MM.1S (cell line): ENCODE results near the gene RPGRIP1L.
"Not testable (repeated sequence)": the region's sequence is repeated elsewhere in the genome, so short reads cannot be mapped to it uniquely, and the experiment has no call there.

Source experiments
- DNase-seq: peaks from one replicate; pipeline ENCODE4 v3.0.0-alpha.2; 2015
- H2AFZ ChIP-seq: fragments of 300-600 bp; sonication (generic); 2 replicates; pipeline ENCODE4 v1.6.0; 2016; ENCODE audit warnings: antibody characterized with exemption, low read length
- H3F3A ChIP-seq: fragments of 300-600 bp; sonication (generic); 2 replicates; pipeline ENCODE4 v1.6.1; 2016; ENCODE audit warnings: mild to moderate bottlenecking, antibody characterized with exemption, low read length, moderate library complexity, mixed read lengths; ENCODE audit not compliant: insufficient read depth
- H3K27ac ChIP-seq: fragments of 300-600 bp; sonication (generic); 2 replicates; pipeline ENCODE4 v1.5.1; 2016; ENCODE audit warnings: mild to moderate bottlenecking, low read length
- H3K27me3 ChIP-seq: fragments of 300-600 bp; sonication (generic); replicated peaks from 2 replicates; pipeline ENCODE4 v1.6.0; 2016; ENCODE audit warnings: low read length; ENCODE audit not compliant: insufficient read depth
- H3K36me3 ChIP-seq: fragments of 300-600 bp; sonication (generic); replicated peaks from 2 replicates; pipeline ENCODE4 v1.6.1; 2016; ENCODE audit warnings: mild to moderate bottlenecking, low read length, mixed read lengths; ENCODE audit not compliant: insufficient read depth
- H3K4me1 ChIP-seq: fragments of 300-600 bp; sonication (generic); 2 replicates; pipeline ENCODE4 v1.6.1; 2016; ENCODE audit warnings: low read length, mixed read lengths
- H3K4me2 ChIP-seq: fragments of 300-600 bp; sonication (generic); 2 replicates; pipeline ENCODE4 v1.6.0; 2016; ENCODE audit warnings: low read depth, low read length
- H3K4me3 ChIP-seq: fragments of 300-600 bp; sonication (generic); 2 replicates; pipeline ENCODE4 v1.5.1; 2016; ENCODE audit warnings: low read length, mixed read lengths
- H3K79me2 ChIP-seq: fragments of 300-600 bp; sonication (generic); 2 replicates; pipeline ENCODE4 v1.6.1; 2016; ENCODE audit warnings: mixed run types, low read length, mixed read lengths
- H3K9ac ChIP-seq: fragments of 300-600 bp; sonication (generic); 2 replicates; pipeline ENCODE4 v1.6.1; 2016; ENCODE audit warnings: low read length, mixed read lengths
- H3K9me2 ChIP-seq: fragments of 300-600 bp; sonication (generic); replicated peaks from 2 replicates; pipeline ENCODE4 v1.6.1; 2016; ENCODE audit warnings: mild to moderate bottlenecking, low read length, mixed read lengths; ENCODE audit not compliant: insufficient read depth
- H3K9me3 ChIP-seq: fragments of 300-600 bp; sonication (generic); replicated peaks from 2 replicates; pipeline ENCODE4 v1.6.1; 2016; ENCODE audit warnings: mild to moderate bottlenecking, low read length, mixed read lengths; ENCODE audit not compliant: insufficient read depth
- H4K20me1 ChIP-seq: fragments of 300-600 bp; sonication (generic); 2 replicates; pipeline ENCODE4 v1.6.1; 2016; ENCODE audit warnings: mild to moderate bottlenecking, low read length, moderate library complexity, mixed read lengths; ENCODE audit not compliant: insufficient read depth
- CTCF ChIP-seq: fragments of 300-600 bp; sonication (generic); IDR thresholded peaks from 2 replicates; pipeline ENCODE4 v1.5.1; 2016; ENCODE audit warnings: antibody characterized with exemption, low read length, mixed read lengths
- EZH2 ChIP-seq: fragments of 300-600 bp; sonication (generic); optimal IDR thresholded peaks from 2 replicates; pipeline ENCODE3; 2017; ENCODE audit warnings: low read depth, mild to moderate bottlenecking, antibody characterized with exemption, low read length, mixed read lengths
- EZH2phosphoT487 ChIP-seq: fragments of 300-600 bp; sonication (generic); IDR thresholded peaks from 2 replicates; pipeline ENCODE4 v1.6.1; 2018; ENCODE audit warnings: antibody characterized with exemption, low read length

Gene RPGRIP1L

GRCh38 chr16:53692146-53692545 lies 11.5 kb downstream of the RPGRIP1L start:
- no peak overlapping the region for H3K4me2 ChIP-seq
- no peaks in the 10 kb centered on the region for H3K4me1 ChIP-seq
- DNase-seq: no peak
- no peak overlapping the region for H2AFZ ChIP-seq
- no peaks in the 10 kb centered on the region for H3K36me3 ChIP-seq
- H4K20me1 ChIP-seq: no peaks in the 10 kb centered on the region
- H3K9me3 ChIP-seq: no peaks in the 10 kb centered on the region
- H3K27ac ChIP-seq: no peak overlapping the region
- H3K9ac ChIP-seq: no peak overlapping the region
- H3K27me3 ChIP-seq: no peaks in the 10 kb centered on the region
- no peak overlapping the region for H3K4me3 ChIP-seq
- H3F3A ChIP-seq: no peaks in the 10 kb centered on the region
- no peaks in the 10 kb centered on the region for H3K9me2 ChIP-seq
- no peaks in the 10 kb centered on the region for H3K79me2 ChIP-seq
- no peak for TF ChIP-seq EZH2
- no peak for TF ChIP-seq EZH2phosphoT487
- TF ChIP-seq CTCF: no peak

GRCh38 chr16:53690771-53691170 lies 12.9 kb downstream of the RPGRIP1L start:
- Histone ChIP-seq H3K9me3 (no peaks in the 10 kb centered on the region), H3K9ac (no peak overlapping the region), H3K4me1 (no peaks in the 10 kb centered on the region), H3K27ac (no peak overlapping the region), H2AFZ (no peak overlapping the region), H3K27me3 (no peaks in the 10 kb centered on the region), H3K4me3 (no peak overlapping the region), H3F3A (no peaks in the 10 kb centered on the region), H3K79me2 (no peaks in the 10 kb centered on the region), H4K20me1 (no peaks in the 10 kb centered on the region), H3K9me2 (no peaks in the 10 kb centered on the region), H3K4me2 (no peak overlapping the region), H3K36me3 (no peaks in the 10 kb centered on the region)
- no peak for TF ChIP-seq EZH2phosphoT487
- no peak for DNase-seq

GRCh38 chr16:53689636-53690035 lies 14.0 kb downstream of the RPGRIP1L start:
- no peak overlapping the region for H3K4me3 ChIP-seq
- no peaks in the 10 kb centered on the region for H3F3A ChIP-seq
- no peak overlapping the region for H2AFZ ChIP-seq
- H4K20me1 ChIP-seq: no peaks in the 10 kb centered on the region
- H3K9me3 ChIP-seq: no peaks in the 10 kb centered on the region
- no peak overlapping the region for H3K27ac ChIP-seq
- H3K9me2 ChIP-seq: no peaks in the 10 kb centered on the region
- H3K9ac ChIP-seq: no peak overlapping the region
- TF ChIP-seq EZH2 (no peak), EZH2phosphoT487 (no peak), CTCF (no peak)
- H3K27me3 ChIP-seq: no peaks in the 10 kb centered on the region
- H3K36me3 ChIP-seq: no peaks in the 10 kb centered on the region
- no peaks in the 10 kb centered on the region for H3K79me2 ChIP-seq
- no peak for DNase-seq
- H3K4me1 ChIP-seq: no peaks in the 10 kb centered on the region
- H3K4me2 ChIP-seq: no peak overlapping the region

GRCh38 chr16:53686710-53687109 lies 16.9 kb downstream of the RPGRIP1L start:
- no peaks in the 10 kb centered on the region for H3K79me2 ChIP-seq
- no peak overlapping the region for H3K4me3 ChIP-seq
- no peaks in the 10 kb centered on the region for H4K20me1 ChIP-seq
- no peak overlapping the region for H3K27ac ChIP-seq
- H3K4me1 ChIP-seq: no peaks in the 10 kb centered on the region
- DNase-seq: no peak
- H3K9me2 ChIP-seq: no peaks in the 10 kb centered on the region
- no peak overlapping the region for H3K4me2 ChIP-seq
- H2AFZ ChIP-seq: no peak overlapping the region
- no peak for TF ChIP-seq EZH2phosphoT487
- TF ChIP-seq EZH2: no peak
- TF ChIP-seq CTCF: no peak
- H3K9me3 ChIP-seq: no peaks in the 10 kb centered on the region
- no peak overlapping the region for H3K9ac ChIP-seq
- no peaks in the 10 kb centered on the region for H3F3A ChIP-seq
- H3K36me3 ChIP-seq: no peaks in the 10 kb centered on the region
- no peaks in the 10 kb centered on the region for H3K27me3 ChIP-seq

- H3K4me2 ChIP-seq, H3K27ac ChIP-seq, DNase-seq, H3K9ac ChIP-seq, H3K27me3 ChIP-seq, H4K20me1 ChIP-seq, H3K36me3 ChIP-seq, H3K9me2 ChIP-seq, H3K4me3 ChIP-seq, H3F3A ChIP-seq, H2AFZ ChIP-seq, H3K4me1 ChIP-seq, H3K79me2 ChIP-seq, H3K9me3 ChIP-seq: not testable (repeated sequence)
Measured at GRCh38 chr16:53685334-53685733, 18.3 kb downstream of the RPGRIP1L start.
